AG09309 (cell line): ENCODE measurements around the gene PER1.

ENCODE experiments used
- DNase-seq: peaks from one replicate; pipeline ENCODE4 v3.0.0-alpha.2; 2010; ENCODE audit warnings: low read depth
- H3K4me3 ChIP-seq: 2 replicates; pipeline ENCODE4 v1.5.1; 2011; ENCODE audit warnings: mild to moderate bottlenecking, low read depth, low read length, moderate library complexity; ENCODE audit not compliant: control insufficient read depth
- CTCF ChIP-seq: IDR thresholded peaks from 2 replicates; pipeline ENCODE4 v1.5.1; 2011; ENCODE audit warnings: mild to moderate bottlenecking, low read depth, low read length, inconsistent platforms; ENCODE audit not compliant: insufficient read depth, control insufficient read depth; ENCODE audit errors: missing control alignments

The PER1 gene

GRCh38 chr17:8155231-8155995, 3.2 kb upstream of the PER1 start:
- DNase-seq = no peak
- no peak for TF ChIP-seq CTCF
- peak overlapping the region; percentile 71 for H3K4me3 ChIP-seq

GRCh38 chr17:8154608-8155155, 2.5 kb upstream of the PER1 start:
- no peak for TF ChIP-seq CTCF
- H3K4me3 ChIP-seq = peak overlapping the region; percentile 16
- DNase-seq = no peak

- no peak for TF ChIP-seq CTCF
- peak overlapping the region; percentile 27 for H3K4me3 ChIP-seq
- peak; percentile 96 for DNase-seq
These were observed 1.9 kb upstream of the PER1 start for GRCh38 chr17:8153957-8154607.

GRCh38 chr17:8153525-8153956, 1.3 kb upstream of the PER1 start:
- peak overlapping the region; percentile 27; the same call in 1 of the 2 replicates for H3K4me3 ChIP-seq
- TF ChIP-seq CTCF = no peak
- peak; percentile 95 for DNase-seq

- TF ChIP-seq CTCF = no peak
- no peak for DNase-seq
- H3K4me3 ChIP-seq = no peak overlapping the region
These were observed 837 bp upstream of the PER1 start for GRCh38 chr17:8153031-8153451.

GRCh38 chr17:8151641-8152111, 528 bp downstream of the PER1 start:
- TF ChIP-seq CTCF = no peak
- H3K4me3 ChIP-seq = peak overlapping the region; percentile 75
- no peak for DNase-seq
